HG03175 (cell line): ENCODE measurements around the gene TAF13.
"Not testable (repeated sequence)": the region's sequence is repeated elsewhere in the genome, so short reads cannot be mapped to it uniquely, and the experiment has no call there.

Source experiments
- ATAC-seq: cut with Tn5 transposase; IDR thresholded peaks from one replicate; pipeline ENCODE4 v1.9.1; 2021; ENCODE audit warnings: mild to moderate bottlenecking, moderate library complexity; ENCODE audit not compliant: unreplicated experiment

TAF13 gene

DNA sequence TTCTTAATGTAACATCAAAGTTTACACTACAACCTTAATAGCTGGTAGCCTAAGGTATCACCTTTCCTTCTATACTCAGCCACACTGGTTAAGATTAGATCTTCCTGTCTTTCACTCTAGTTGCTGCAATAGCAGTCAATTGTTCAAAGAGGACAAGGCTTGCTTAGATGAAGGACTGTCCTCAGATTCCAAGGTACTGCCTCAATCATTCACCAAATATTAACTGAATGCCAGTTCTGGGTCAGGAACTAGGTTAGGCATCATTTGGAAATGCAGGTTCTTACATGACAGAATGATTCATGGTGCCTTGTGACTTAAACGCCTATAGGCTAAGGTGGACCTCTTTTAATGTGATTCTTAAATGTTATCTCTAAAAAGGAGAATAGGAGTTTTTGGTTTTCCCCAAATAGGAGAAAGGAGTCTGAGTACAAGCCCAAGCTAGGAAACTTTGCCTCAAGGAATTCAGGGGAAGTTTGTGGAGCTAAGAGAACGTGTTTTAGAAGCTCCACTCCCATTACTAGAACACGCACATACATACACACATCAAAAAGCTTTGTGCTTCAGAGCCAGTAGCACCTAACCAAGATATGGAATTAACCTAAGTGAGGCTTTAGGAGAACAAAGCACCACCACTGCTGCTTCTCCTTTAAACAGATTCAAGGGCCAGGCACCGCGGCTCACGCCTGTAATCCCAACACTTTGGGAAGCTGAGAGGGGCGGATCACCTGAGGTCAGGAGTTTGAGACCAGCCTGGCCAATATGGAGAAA is 25.4 kb downstream of the TAF13 start:
- ATAC-seq, result no peak

DNA sequence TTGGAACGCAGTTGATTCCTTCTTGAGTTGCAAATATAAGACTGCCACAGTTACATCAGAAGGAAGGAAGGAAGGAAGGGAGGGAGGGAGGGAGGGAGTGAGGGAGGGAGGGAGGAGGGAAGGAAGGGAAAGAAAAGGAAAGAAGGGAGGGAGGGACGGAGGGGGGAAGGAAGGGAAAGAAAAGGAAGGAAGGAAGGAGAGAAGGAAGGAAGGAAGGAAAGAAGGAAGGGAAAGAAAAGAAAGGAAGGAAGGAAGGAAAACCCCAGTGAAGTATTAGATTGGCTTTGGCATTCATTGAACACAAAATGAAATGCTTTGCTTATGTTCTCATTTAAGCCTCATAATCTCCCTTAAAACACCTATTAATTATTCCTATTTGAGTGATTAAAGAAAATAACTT is 27.5 kb downstream of the TAF13 start:
- ATAC-seq, result no peak

DNA sequence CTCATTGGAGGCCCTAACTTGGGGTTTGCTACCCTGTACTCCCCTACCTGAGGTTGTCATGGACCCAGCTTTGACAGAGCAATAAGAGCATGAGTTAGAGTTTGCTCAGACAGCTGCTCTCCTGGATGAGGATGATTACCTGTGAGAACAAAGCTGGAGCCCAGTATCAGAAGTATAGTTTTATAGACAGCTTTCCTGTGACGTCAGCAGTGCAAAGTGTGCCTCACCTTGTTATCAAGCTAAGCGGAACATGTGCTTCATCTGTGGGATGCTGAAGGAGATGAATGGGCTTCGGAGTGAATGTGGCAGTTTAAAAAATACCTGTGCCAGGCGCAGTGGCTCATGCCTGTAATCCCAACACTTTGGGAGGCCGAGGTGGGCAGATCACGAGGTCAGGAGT is 28.5 kb downstream of the TAF13 start:
- ATAC-seq, result no peak

DNA sequence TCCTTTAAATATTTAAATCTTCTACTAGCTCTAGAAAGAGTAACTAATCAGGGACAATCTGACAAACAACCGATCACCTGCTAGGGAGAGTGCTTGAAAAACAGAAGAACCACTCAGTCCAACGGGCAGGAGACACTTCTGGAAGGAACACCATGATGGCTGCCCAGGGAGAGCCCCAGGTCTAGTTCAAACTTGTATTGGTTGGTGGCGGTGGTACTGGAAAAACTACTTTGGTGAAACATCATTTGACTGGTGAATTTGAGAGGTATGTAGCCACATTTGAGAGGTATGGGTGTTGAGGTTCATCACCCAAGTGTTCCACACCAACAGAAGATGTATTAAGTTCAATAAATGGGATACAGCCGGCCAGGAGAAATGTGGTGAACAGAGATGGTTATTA is 29.1 kb downstream of the TAF13 start:
- ATAC-seq, result no peak

DNA sequence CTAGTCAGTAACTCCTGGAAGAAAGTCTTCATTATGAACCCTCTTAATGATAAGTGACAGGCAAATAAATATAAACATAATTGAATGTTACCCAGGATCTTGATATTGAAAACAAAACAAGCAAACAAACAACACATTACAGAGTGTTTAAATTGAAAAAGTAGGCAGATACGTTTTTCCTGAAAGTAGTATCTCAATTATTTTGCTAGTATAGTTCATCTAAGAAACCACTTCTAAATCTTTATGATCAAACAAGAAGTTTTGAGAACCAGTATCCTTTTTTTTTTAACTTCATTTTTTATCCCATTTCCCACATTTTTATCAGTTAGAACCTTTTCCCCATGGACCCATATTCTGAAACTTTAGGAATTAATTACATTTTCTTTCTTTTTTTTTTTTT is 30.2 kb downstream of the TAF13 start:
- no peak for ATAC-seq

DNA sequence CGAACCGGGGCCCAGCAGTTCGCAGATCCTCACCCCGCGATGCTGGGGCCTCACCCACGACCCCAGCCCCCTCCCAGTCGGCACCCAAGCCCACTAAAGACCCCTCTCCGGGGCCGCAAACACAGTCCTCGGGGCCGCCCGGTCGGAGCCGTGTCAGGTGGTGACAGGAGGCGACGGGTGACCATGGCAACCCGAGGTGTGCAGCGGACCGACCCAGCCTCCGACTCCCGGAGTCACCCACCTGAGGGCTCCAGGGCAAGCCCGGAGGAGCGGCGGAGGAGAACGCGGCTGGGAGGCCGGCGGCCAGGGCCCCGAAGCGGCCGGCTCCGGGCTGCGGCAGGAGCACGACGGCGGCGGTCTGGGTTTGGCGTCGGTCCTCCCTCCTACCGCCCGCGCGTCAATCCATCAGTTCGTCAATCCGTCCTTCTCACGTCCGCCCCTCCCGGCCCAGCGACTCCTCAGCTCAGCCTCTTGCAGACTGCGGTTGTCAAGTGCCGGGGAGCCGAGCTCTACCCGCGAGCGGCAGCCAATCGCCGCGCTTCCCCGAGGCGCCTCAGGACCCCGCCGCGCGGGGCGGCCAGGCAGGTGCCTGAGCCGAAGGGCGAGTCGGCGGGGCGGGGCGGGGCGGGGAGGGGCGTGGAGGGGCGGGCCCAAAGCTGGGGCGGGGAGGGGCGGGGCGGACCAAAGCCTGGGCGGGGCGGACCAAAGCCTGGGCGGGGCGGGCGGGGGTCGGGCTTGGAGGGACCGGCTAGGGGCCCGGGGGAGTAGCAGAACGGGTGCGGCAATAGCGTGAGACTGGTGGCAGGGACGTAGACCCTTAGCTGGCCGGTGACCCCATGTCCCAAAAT is 34.0 kb downstream of the TAF13 start, which contains the start of gene WDR47:
Gene WDR47 (minus strand): TSS at position 482 of the 848 bp plus-strand sequence. CDS start 18,590 bp downstream, outside the sequence.
- ATAC-seq, result peak; percentile 94

DNA sequence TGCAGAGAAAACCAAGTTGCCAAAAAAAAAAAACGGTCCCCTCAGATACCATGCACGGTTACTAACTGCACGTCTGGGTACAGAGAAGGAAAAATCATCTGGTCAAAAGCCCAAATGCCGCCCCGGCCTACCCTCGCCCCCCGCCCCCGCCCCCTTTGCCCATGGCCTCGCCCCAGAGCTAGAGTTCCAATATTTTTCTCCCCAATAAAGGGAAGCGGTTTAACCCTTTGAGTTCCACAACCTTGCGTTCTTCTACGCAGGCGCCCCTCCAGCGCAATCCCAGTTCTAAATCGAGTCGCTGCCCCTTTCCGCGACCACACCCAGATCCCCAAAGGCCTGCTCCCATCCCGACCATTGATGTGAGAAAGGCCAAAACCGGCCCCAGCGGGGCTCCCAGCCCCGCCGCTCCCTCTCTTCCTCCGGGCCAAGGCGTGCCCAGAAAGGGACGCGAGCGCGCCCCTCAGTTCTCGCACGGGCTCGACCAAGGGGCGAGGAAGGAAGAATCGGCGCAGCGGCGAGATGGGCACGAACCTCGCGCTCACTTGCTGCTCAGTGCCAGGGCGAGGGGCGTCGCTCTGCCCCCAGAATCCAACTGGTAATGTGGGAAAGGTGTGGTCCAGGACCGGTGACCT is 34.7 kb downstream of the TAF13 start:
- peak; percentile 25 for ATAC-seq

DNA sequence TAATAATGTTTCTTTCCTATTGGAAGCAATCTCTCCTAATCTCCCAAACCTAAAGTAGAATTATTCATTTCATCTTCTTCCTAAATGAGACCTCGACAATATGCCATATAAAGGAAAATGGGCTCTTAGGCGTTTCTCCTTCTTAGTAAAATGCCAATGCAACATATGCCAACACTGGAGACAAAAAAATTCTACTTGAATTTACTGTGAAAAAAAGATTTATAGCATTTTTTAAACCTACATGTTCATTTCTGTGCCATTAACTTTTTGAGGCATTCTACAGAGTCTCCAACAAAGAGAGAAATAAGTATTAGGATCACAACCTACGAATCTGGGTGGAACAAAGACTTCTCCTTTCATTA is 35.2 kb downstream of the TAF13 start:
- no peak for ATAC-seq

DNA sequence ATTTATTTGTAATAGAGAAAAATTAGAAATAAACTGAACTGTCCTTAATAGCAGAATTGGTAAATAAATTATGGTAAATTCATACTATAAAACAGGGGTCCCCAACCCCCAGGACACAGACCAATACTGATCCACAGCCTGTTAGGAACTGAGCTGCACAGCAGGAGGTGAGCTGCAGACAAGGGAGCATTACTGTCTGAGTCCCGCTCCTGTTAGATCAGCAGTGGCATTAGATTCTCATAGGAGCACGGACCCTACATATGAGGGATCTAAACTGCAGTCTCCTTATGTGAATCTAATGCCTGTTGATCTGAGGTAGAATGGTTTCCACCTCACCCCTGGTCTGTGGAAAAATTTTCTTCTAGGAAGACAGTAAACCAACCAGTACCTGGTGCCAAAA is 41.4 kb downstream of the TAF13 start:
- ATAC-seq, result no peak

DNA sequence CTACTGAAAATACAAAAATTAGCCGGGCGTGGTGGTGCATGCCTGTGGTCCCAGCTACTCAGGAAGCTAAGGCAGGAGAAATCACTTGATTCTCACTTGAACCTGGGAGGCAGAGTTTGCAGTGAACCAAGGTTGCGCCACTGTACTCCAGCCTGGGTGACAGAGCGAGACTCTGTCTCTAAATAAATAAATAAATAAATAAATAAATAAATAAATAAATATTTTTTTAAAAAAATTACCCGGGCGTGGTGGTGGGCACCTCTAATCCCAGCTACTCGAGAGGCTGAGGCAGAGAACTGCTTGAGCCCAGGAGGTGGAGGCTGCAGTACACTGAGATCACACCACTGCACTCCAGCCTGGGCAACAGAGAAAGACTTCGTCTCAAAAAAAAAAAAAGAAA is 46.3 kb downstream of the TAF13 start:
- ATAC-seq, result not testable (repeated sequence)

DNA sequence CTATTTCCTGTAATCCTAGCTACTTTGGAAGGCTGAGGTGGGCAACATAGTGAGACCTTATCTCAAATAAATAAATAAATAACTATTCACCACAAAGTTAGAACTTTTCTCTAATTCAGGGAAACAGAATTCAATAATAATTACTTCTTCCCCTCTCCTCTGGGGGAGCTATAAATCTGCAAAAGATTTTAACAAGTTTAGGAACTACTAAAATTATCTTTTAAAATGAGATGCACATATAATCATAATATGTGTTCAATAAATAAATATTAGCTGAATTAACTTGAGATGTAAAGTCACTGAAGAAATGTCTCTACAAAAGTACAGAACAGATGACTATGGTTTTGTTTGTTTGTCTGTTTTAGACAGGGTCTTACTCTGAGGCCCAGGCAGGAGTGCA is 48.0 kb downstream of the TAF13 start:
- ATAC-seq, result no peak

DNA sequence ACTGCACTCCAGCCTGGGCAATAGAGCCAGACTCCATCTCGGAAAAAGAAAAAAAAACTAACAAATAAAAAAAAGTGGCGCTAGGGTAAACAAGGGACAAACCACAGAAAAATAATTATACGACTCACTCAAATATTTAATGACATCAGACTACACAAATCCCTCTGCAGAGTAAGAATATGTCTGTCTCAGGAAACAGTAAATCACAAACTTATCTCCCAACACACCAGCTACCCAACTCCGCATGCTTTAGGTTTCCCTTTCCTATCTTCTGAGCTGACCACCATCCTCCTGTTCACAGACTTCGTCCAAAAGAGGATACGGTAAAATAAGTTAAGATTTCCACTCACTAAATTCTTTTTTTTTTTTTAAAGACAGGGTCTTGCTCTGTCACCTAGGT is 50.1 kb downstream of the TAF13 start:
- ATAC-seq, result no peak

DNA sequence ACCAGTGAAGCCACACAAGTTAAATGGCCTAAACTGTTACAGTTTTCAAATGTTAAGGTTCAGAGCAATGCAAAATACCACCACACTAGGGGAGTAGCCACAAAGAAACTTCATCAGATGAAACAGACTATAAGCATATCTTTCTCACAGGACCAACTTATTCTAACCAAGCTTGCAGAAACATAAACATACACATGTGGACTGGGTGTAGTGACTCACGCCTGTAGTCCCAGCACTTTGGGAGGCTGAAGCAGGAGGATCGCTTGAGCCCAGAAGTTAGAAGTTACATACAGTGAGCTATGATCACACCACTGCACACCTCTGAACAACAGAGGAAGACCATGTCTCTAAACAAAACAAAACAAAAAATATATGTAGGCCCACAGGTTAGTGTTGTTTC is 51.2 kb downstream of the TAF13 start:
- no peak for ATAC-seq

DNA sequence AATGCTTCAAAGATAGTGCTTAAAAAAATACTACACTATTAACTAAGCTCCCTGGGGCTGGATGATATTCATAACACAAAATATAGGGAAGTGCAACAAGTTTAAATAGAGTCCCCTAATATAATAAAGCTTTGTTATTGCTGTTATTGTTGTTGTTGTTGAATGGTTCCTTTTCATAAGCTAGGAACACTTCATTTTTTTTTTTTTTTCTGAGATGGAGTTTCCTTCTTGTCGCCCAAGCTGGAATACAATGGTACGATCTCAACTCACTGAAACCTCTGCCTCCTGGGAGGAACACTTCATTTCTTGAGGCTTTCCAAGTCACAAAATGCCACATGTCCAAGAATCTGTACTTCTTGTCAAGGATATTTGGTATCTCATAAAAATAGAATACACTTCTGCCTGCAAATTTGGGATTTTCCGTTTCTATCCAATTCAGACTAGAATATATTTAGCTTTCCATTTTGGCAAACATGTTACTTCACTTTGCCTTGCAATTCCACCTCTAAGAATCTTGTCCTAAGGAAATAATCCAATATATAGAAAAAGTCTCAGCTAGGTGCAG is 55.0 kb downstream of the TAF13 start:
- ATAC-seq, result no peak

DNA sequence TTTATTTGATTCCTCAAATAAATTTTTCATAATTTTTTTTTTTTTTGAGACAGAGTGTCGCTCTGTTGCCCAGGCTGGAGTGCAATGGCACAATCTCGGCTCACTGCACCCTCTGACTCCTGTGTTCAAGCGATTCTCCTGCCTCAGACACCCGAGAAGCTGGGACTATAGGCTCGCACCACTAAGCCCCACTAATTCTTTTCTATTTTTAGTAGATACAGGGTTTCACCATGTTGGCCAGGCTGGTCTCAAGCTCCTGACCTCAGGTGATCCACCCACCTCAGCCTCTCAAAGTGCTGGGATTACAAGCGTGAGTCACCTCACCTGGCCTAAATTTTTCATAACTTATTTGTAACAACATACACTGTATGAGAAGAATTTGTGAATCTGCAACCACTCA is 58.1 kb downstream of the TAF13 start:
- not testable (repeated sequence) for ATAC-seq

DNA sequence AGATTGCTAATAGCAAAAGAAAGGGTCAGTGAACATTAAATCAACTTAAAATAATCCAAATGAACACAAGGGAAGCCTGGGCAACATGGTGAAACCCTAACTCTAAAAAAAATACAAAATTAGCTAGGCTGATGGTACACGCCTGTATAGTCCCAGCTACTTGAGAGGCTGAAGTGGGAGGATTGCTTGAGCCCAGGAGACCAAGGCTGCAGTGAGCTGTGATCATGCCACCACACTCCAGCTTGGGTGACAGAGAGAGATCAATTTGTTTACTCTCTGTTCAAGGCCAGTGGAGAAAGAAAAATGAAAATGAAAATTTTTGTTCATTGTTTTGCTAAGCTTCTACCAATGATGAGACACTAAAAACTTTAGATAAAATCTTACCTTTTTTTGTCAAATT is 58.7 kb downstream of the TAF13 start:
- no peak for ATAC-seq
